Neural cell (in vitro differentiated cells): ENCODE results near the gene HOXA4. TPM values are rescaled to one million over a fixed set of nuclear protein-coding genes. Genes with fewer than 3 reads are reported as not detected.
A peak's percentile ranks its signal among the peaks of the same experiment; 100 is the strongest.

ENCODE experiments used
- H2AFZ ChIP-seq: fragments of 200-600, 300-800 bp; sonication (generic), shearing (Covaris generic); 2 replicates; pipeline ENCODE4 v1.6.0; 2014; ENCODE audit warnings: low read depth, mild to moderate bottlenecking, antibody characterized with exemption, low read length, moderate library complexity
- H3F3A ChIP-seq: fragments of 200-600 bp; shearing (Covaris generic); 2 replicates; pipeline ENCODE4 v1.6.1; 2016; ENCODE audit warnings: mild to moderate bottlenecking, moderate library complexity, mixed read lengths, antibody characterized with exemption, low read length; ENCODE audit not compliant: insufficient read depth, poor library complexity, severe bottlenecking
- H3K27ac ChIP-seq: fragments of 200-600, 300-800 bp; sonication (generic), shearing (Covaris generic); 2 replicates; pipeline ENCODE4 v1.5.1; 2014; ENCODE audit warnings: mild to moderate bottlenecking, low read length, moderate library complexity
- H3K27me3 ChIP-seq: fragments of 300-800, 200-600 bp; sonication (generic), shearing (Covaris generic); 2 replicates; pipeline ENCODE4 v1.6.0; 2014; ENCODE audit warnings: mild to moderate bottlenecking, low read depth, low read length, moderate library complexity; ENCODE audit not compliant: insufficient read depth
- H3K36me3 ChIP-seq: fragments of 300-800, 200-600 bp; sonication (generic), shearing (Covaris generic); 2 replicates; pipeline ENCODE4 v1.5.1; 2014; ENCODE audit warnings: mild to moderate bottlenecking, antibody characterized with exemption, low read length, moderate library complexity; ENCODE audit not compliant: insufficient read depth
- H3K4me2 ChIP-seq: fragments of 300-800, 200-600 bp; sonication (generic), shearing (Covaris generic); 2 replicates; pipeline ENCODE4 v1.6.0; 2014; ENCODE audit warnings: mild to moderate bottlenecking, low read length
- H3K4me3 ChIP-seq: fragments of 300-800, 200-600 bp; sonication (generic), shearing (Covaris generic); 2 replicates; pipeline ENCODE4 v1.5.1; 2014; ENCODE audit warnings: mild to moderate bottlenecking, low read length, moderate library complexity
- H3K79me2 ChIP-seq: fragments of 200-600 bp; shearing (Covaris generic); replicated peaks from 2 replicates; pipeline ENCODE4 v1.6.0; 2014; ENCODE audit warnings: mild to moderate bottlenecking, low read length, moderate library complexity; ENCODE audit not compliant: insufficient read depth
- H3K9ac ChIP-seq: fragments of 300-800, 200-600 bp; sonication (generic), shearing (Covaris generic); 2 replicates; pipeline ENCODE4 v1.6.1; 2016; ENCODE audit warnings: mild to moderate bottlenecking, low read length, mixed read lengths
- H3K9me2 ChIP-seq: fragments of 200-600 bp; shearing (Covaris generic); 2 replicates; pipeline ENCODE4 v1.6.1; 2016; ENCODE audit warnings: mild to moderate bottlenecking, low read length, mixed read lengths; ENCODE audit not compliant: insufficient read depth
- H3K9me3 ChIP-seq: fragments of 200-600, 300-800 bp; sonication (generic), shearing (Covaris generic); 2 replicates; pipeline ENCODE4 v1.6.1; 2016; ENCODE audit warnings: mild to moderate bottlenecking, mixed run types, low read length, moderate library complexity, mixed read lengths
- H4K20me1 ChIP-seq: fragments of 200-600 bp; shearing (Covaris generic); 2 replicates; pipeline ENCODE4 v1.6.1; 2016; ENCODE audit warnings: mild to moderate bottlenecking, mixed run types; ENCODE audit not compliant: insufficient read depth
- EP300 ChIP-seq: fragments of 450-650 bp; conservative IDR thresholded peaks from 2 replicates; pipeline ENCODE4 v1.6.1; 2014; ENCODE audit warnings: antibody characterized with exemption, mild to moderate bottlenecking, moderate library complexity; ENCODE audit not compliant: poor library complexity, severe bottlenecking
- EZH2 ChIP-seq: fragments of 200-600, 300-800 bp; shearing (Covaris generic), sonication (generic); IDR thresholded peaks from 2 replicates; pipeline ENCODE4 v1.6.1; 2014; ENCODE audit warnings: antibody characterized with exemption, low read length, borderline replicate concordance, mild to moderate bottlenecking; ENCODE audit not compliant: insufficient read depth, poor library complexity, severe bottlenecking
- MXI1 ChIP-seq: fragments of 450-650 bp; conservative IDR thresholded peaks from 2 replicates; pipeline ENCODE4 v1.6.1; 2014; ENCODE audit warnings: antibody characterized with exemption, mild to moderate bottlenecking; ENCODE audit not compliant: poor library complexity, severe bottlenecking
- POLR2AphosphoS5 ChIP-seq: IDR thresholded peaks from 2 replicates; pipeline ENCODE4 v1.6.1; 2012
- RAD21 ChIP-seq: fragments of 450-650 bp; conservative IDR thresholded peaks from 2 replicates; pipeline ENCODE4 v1.6.1; 2014; ENCODE audit warnings: antibody characterized with exemption, mild to moderate bottlenecking, moderate library complexity
- SMC3 ChIP-seq: fragments of 450-650 bp; conservative IDR thresholded peaks from 2 replicates; pipeline ENCODE4 v1.6.1; 2014; ENCODE audit warnings: antibody characterized with exemption, mild to moderate bottlenecking, moderate library complexity; ENCODE audit not compliant: poor library complexity
- TAF1 ChIP-seq: IDR thresholded peaks from 2 replicates; pipeline ENCODE4 v1.6.1; 2012; ENCODE audit warnings: low read depth
- polyA plus RNA-seq: library from polyadenylated mRNA; depleted of rRNA; stranded (reverse); fragments of >200 nt; gene quantifications from 2 replicates; pipeline ENCODE4 v1.2.3, GENCODE V29; 2014
- TF ChIP-seq, protein P1 (sequence below): fragments of 450-650 bp; IDR thresholded peaks from 2 replicates; pipeline ENCODE4 v1.5.1; 2014; ENCODE audit warnings: antibody characterized with exemption, mild to moderate bottlenecking, moderate library complexity; ENCODE audit not compliant: poor library complexity, severe bottlenecking
- TF ChIP-seq, protein P2 (sequence below): IDR thresholded peaks from 2 replicates; pipeline ENCODE4 v1.6.1; 2012; ENCODE audit warnings: borderline replicate concordance

HOXA4 gene
- polyA plus RNA-seq, 1 donor from 2014 or later = not detected

DNA sequence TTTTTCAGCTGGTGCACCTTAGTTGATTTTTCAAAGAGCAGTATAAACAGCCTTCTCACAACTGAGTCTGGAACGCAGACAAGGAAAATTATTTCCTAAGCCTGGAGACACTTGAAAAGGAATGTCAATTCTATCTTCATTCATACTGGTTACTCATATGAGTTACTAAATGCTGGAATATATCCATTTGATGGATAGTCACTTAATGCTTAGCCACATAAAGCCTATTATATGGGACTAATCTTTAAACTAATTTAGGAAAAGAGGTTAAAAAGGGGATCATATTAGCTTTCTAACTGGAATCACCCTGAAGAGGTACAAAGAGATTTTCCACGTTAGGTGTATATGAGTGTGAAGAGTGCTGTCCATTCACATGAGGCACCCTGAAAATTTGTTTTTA, 1.7 kb upstream of the HOXA4 start:
- Histone ChIP-seq H3K27me3 (peaks cover 98% of the 10 kb centered on the region), H3K79me2 (no peaks in the 10 kb centered on the region), H3K9ac (no peak overlapping the region), H3K9me2 (no peaks in the 10 kb centered on the region), H3K4me2 (no peak overlapping the region), H3F3A (no peaks in the 10 kb centered on the region), H3K9me3 (peaks cover 16% of the 10 kb centered on the region), H3K4me3 (no peak overlapping the region), H2AFZ (no peak overlapping the region), H3K36me3 (no peaks in the 10 kb centered on the region), H4K20me1 (no peaks in the 10 kb centered on the region), H3K27ac (no peak overlapping the region)
- TF ChIP-seq, protein P1, sequence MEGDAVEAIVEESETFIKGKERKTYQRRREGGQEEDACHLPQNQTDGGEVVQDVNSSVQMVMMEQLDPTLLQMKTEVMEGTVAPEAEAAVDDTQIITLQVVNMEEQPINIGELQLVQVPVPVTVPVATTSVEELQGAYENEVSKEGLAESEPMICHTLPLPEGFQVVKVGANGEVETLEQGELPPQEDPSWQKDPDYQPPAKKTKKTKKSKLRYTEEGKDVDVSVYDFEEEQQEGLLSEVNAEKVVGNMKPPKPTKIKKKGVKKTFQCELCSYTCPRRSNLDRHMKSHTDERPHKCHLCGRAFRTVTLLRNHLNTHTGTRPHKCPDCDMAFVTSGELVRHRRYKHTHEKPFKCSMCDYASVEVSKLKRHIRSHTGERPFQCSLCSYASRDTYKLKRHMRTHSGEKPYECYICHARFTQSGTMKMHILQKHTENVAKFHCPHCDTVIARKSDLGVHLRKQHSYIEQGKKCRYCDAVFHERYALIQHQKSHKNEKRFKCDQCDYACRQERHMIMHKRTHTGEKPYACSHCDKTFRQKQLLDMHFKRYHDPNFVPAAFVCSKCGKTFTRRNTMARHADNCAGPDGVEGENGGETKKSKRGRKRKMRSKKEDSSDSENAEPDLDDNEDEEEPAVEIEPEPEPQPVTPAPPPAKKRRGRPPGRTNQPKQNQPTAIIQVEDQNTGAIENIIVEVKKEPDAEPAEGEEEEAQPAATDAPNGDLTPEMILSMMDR = no peak
- no peak for TF ChIP-seq EZH2
- TF ChIP-seq RAD21 = no peak
- no peak for TF ChIP-seq TAF1
- TF ChIP-seq EP300 = no peak
- no peak for TF ChIP-seq POLR2AphosphoS5
- TF ChIP-seq MXI1 = no peak
- TF ChIP-seq SMC3 = no peak
- TF ChIP-seq, protein P2, sequence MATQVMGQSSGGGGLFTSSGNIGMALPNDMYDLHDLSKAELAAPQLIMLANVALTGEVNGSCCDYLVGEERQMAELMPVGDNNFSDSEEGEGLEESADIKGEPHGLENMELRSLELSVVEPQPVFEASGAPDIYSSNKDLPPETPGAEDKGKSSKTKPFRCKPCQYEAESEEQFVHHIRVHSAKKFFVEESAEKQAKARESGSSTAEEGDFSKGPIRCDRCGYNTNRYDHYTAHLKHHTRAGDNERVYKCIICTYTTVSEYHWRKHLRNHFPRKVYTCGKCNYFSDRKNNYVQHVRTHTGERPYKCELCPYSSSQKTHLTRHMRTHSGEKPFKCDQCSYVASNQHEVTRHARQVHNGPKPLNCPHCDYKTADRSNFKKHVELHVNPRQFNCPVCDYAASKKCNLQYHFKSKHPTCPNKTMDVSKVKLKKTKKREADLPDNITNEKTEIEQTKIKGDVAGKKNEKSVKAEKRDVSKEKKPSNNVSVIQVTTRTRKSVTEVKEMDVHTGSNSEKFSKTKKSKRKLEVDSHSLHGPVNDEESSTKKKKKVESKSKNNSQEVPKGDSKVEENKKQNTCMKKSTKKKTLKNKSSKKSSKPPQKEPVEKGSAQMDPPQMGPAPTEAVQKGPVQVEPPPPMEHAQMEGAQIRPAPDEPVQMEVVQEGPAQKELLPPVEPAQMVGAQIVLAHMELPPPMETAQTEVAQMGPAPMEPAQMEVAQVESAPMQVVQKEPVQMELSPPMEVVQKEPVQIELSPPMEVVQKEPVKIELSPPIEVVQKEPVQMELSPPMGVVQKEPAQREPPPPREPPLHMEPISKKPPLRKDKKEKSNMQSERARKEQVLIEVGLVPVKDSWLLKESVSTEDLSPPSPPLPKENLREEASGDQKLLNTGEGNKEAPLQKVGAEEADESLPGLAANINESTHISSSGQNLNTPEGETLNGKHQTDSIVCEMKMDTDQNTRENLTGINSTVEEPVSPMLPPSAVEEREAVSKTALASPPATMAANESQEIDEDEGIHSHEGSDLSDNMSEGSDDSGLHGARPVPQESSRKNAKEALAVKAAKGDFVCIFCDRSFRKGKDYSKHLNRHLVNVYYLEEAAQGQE = no peak

DNA sequence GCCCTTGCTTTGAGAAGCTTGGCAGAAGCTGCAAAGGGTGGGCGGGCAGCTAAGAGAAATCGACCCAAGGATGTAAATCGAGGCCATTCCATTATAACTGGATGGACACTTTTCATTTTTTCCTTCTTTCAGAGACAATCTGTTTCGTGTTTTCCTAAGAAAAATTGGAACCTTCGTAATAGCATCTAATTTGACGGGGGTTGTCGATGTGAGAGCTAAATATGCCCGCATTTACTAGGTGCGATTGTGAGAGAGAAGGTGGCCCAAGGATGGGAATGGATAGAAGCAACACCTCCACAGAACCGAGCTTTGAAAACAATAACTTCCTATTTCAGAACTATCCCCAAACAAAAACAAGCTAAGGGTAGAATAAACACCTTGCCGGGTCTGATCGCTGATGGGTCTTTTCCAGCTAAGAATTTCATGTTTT, 848 bp upstream of the HOXA4 start:
- H3K27me3 ChIP-seq = peaks cover 98% of the 10 kb centered on the region

More for the DNA sequence above, 848 bp upstream of the HOXA4 start:
- Histone ChIP-seq H4K20me1 (no peaks in the 10 kb centered on the region), H3K4me3 (peak overlapping the region; percentile 62), H3K9me3 (peaks cover 16% of the 10 kb centered on the region), H3K36me3 (no peaks in the 10 kb centered on the region), H2AFZ (no peak overlapping the region), H3K9ac (no peak overlapping the region), H3K9me2 (no peaks in the 10 kb centered on the region), H3K4me2 (no peak overlapping the region), H3F3A (no peaks in the 10 kb centered on the region), H3K27ac (no peak overlapping the region), H3K79me2 (no peaks in the 10 kb centered on the region)
- no peak for TF ChIP-seq MXI1
- no peak for TF ChIP-seq EP300
